AG04450 (cell line): ENCODE results near the gene IAH1. TPM values are rescaled to one million over a fixed set of nuclear protein-coding genes. Genes with fewer than 3 reads are reported as not detected.

ENCODE experiments used
- CTCF ChIA-PET: fragments of 300-600, 350-600 bp; formaldehyde crosslinking; extraction: SDS; loops from one replicate; lab custom pipeline; 2022; ENCODE audit warnings: antibody characterized with exemption, inconsistent platforms; lab: Charles Lee
- POLR2A ChIA-PET: fragments of 350-600 bp; formaldehyde crosslinking; extraction: SDS; loops from one replicate; lab custom pipeline; 2021; ENCODE audit warnings: antibody characterized with exemption, inconsistent platforms; lab: Yijun Ruan, JAX
- DNase-seq: peaks from one replicate; pipeline ENCODE4 v3.0.0-alpha.2; 2011; ENCODE audit warnings: low read depth, low spot score
- H3K27ac ChIP-seq: one replicate; pipeline ENCODE4 v1.5.1; 2012; ENCODE audit warnings: low read depth, low read length, control low read depth
- H3K27me3 ChIP-seq: one replicate; pipeline ENCODE4 v1.6.0; 2012; ENCODE audit warnings: low read length; ENCODE audit not compliant: control insufficient read depth, insufficient read depth
- H3K4me3 ChIP-seq: 2 replicates; pipeline ENCODE4 v1.5.1; 2011; ENCODE audit warnings: mild to moderate bottlenecking, low read depth, low read length, control low read depth
- H3K9me3 ChIP-seq: 2 replicates; pipeline ENCODE4 v1.5.1; 2012; ENCODE audit warnings: low read length; ENCODE audit not compliant: control insufficient read depth, insufficient read depth
- CTCF ChIP-seq: IDR thresholded peaks from 2 replicates; pipeline ENCODE4 v1.5.1; 2011; ENCODE audit warnings: low read depth, low read length, control low read depth, inconsistent platforms
- polyA plus RNA-seq: library from polyadenylated mRNA; depleted of rRNA; stranded (reverse); fragments of >200 nt; gene quantifications from 2 replicates; pipeline ENCODE4 v1.2.3, GENCODE V29; 2011

Gene IAH1
- polyA plus RNA-seq, 1 experiment, result 127 TPM

GRCh38 chr2:9472511-9472910 lies 1.8 kb upstream of the IAH1 start:
- no peak for TF ChIP-seq CTCF
- ChIA-PET POLR2A (no interaction called here), CTCF (no interaction called here)
- Histone ChIP-seq H3K4me3 (no peak overlapping the region), H3K27me3 (no peaks in the 10 kb centered on the region), H3K27ac (no peak overlapping the region), H3K9me3 (no peaks in the 10 kb centered on the region; the same call in 1 of the 2 replicates)
- no peak for DNase-seq

- no peaks in the 10 kb centered on the region; the same call in 1 of the 2 replicates for H3K9me3 ChIP-seq
- H3K27me3 ChIP-seq, result no peaks in the 10 kb centered on the region
- peak overlapping the region; percentile 57; the same call in 1 of the 2 replicates for H3K4me3 ChIP-seq
- H3K27ac ChIP-seq, result no peak overlapping the region
- ChIA-PET POLR2A (interaction anchor here (0.8 to 1.1 kb wide), 2 partner anchors 82 to 370 kb away, joined by 4 read pairs; partner anchors contain the start of genes ADAM17 and TAF1B), CTCF (no interaction called here)
- no peak for TF ChIP-seq CTCF
- DNase-seq, result no peak
Measured at GRCh38 chr2:9473308-9473984, 905 bp upstream of the IAH1 start.

GRCh38 chr2:9473985-9474360 lies 378 bp upstream of the IAH1 start:
- peak overlapping the region; percentile 39 for H3K27ac ChIP-seq
- no peaks in the 10 kb centered on the region for H3K27me3 ChIP-seq
- peak overlapping the region; percentile 57 for H3K4me3 ChIP-seq
- no peaks in the 10 kb centered on the region; the same call in 1 of the 2 replicates for H3K9me3 ChIP-seq
- ChIA-PET POLR2A (interaction anchor here (0.8 to 1.1 kb wide), 2 partner anchors 82 to 370 kb away, joined by 4 read pairs; partner anchors contain the start of genes ADAM17 and TAF1B), CTCF (no interaction called here)
- no peak for DNase-seq
- no peak for TF ChIP-seq CTCF

GRCh38 chr2:9477914-9478313 lies 3.6 kb downstream of the IAH1 start:
- no peak for DNase-seq
- Histone ChIP-seq H3K27me3 (no peaks in the 10 kb centered on the region), H3K4me3 (no peak overlapping the region), H3K27ac (no peak overlapping the region), H3K9me3 (no peaks in the 10 kb centered on the region; the same call in 1 of the 2 replicates)
- no peak for TF ChIP-seq CTCF
- POLR2A ChIA-PET, result no interaction called here
- CTCF ChIA-PET, result no interaction called here

GRCh38 chr2:9478526-9478925 lies 4.2 kb downstream of the IAH1 start:
- no peaks in the 10 kb centered on the region for H3K27me3 ChIP-seq
- H3K27ac ChIP-seq, result no peak overlapping the region
- H3K4me3 ChIP-seq, result no peak overlapping the region
- no peak for DNase-seq
- ChIA-PET CTCF (no interaction called here), POLR2A (no interaction called here)
- TF ChIP-seq CTCF, result no peak
- no peaks in the 10 kb centered on the region; the same call in 1 of the 2 replicates for H3K9me3 ChIP-seq
